SK-N-SH (cell line): ENCODE results near the gene CACNG3. TPM values are rescaled to one million over a fixed set of nuclear protein-coding genes. Genes with fewer than 3 reads are reported as not detected.

Experiments
- CTCF ChIA-PET: fragments of 300-600, 350-600 bp; formaldehyde crosslinking; extraction: SDS; loops from one replicate; lab custom pipeline; 2021; lab: Yijun Ruan, JAX
- POLR2A ChIA-PET: fragments of 350-600 bp; sonication (Branson Sonifier 250); formaldehyde crosslinking; extraction: SDS; loops from one replicate; lab custom pipeline; 2020; ENCODE audit warnings: antibody characterized with exemption, inconsistent platforms; lab: Yijun Ruan, JAX
- DNase-seq: peaks from one replicate; pipeline ENCODE4 v3.0.0; 2012
- H2AFZ ChIP-seq: fragments of 200-600 bp; sonication (generic); 2 replicates; pipeline ENCODE4 v1.8.1; 2016; ENCODE audit warnings: antibody characterized with exemption, mild to moderate bottlenecking, low read depth
- H3F3A ChIP-seq: fragments of 200-600 bp; sonication (generic); replicated peaks from 2 replicates; pipeline ENCODE3; 2016; ENCODE audit warnings: antibody characterized with exemption, mild to moderate bottlenecking; ENCODE audit not compliant: insufficient read depth
- H3K27ac ChIP-seq, 2 experiments: fragments of 200-500 bp in 1 of 2; fragments of 200-600 bp in 1 of 2; sonication (Bioruptor generic) in 1 of 2; sonication (generic), shearing (Covaris generic) in 1 of 2; 2 replicates each; pipeline versions ENCODE4 v1.5.1 to v1.6.1; 2014 to 2016; ENCODE audit warnings: low read depth in 2 of 2, inconsistent platforms in 1 of 2, low read length in 1 of 2, mild to moderate bottlenecking in 1 of 2, mixed read lengths in 1 of 2
- H3K27me3 ChIP-seq: fragments of 200-600 bp; sonication (generic), shearing (Covaris generic); 2 replicates; pipeline ENCODE4 v1.6.1; 2016; ENCODE audit warnings: mixed run types; ENCODE audit not compliant: insufficient read depth
- H3K36me3 ChIP-seq, 2 experiments: fragments of 200-500 bp in 1 of 2; fragments of 200-600 bp in 1 of 2; sonication (Bioruptor generic) in 1 of 2; sonication (generic) in 1 of 2; replicated peaks in 1 of 2; 2 replicates each; pipeline versions ENCODE3 to v1.5.1; 2014 to 2016; ENCODE audit warnings: low read length in 1 of 2, mild to moderate bottlenecking in 1 of 2; ENCODE audit not compliant: insufficient read depth in 2 of 2, control insufficient read depth in 1 of 2
- H3K4me1 ChIP-seq, 2 experiments: fragments of 200-500 bp in 1 of 2; fragments of 200-600 bp in 1 of 2; sonication (Bioruptor generic) in 1 of 2; sonication (generic), shearing (Covaris generic) in 1 of 2; 2 replicates each; pipeline versions ENCODE4 v1.5.1 to v1.6.1; 2014 to 2016; ENCODE audit warnings: low read depth in 1 of 2, low read length in 1 of 2, mixed run types in 1 of 2; ENCODE audit not compliant: insufficient read depth in 2 of 2, control insufficient read depth in 1 of 2
- H3K4me2 ChIP-seq: fragments of 200-600 bp; sonication (generic), shearing (Covaris generic); 2 replicates; pipeline ENCODE4 v1.6.1; 2017; ENCODE audit warnings: mixed run types
- H3K4me3 ChIP-seq, 2 experiments: fragments of 200-500 bp in 1 of 2; fragments of 200-600 bp in 1 of 2; sonication (Bioruptor generic) in 1 of 2; sonication (generic), shearing (Covaris generic) in 1 of 2; 2 replicates each; pipeline versions ENCODE4 v1.5.1 to v1.8.1; 2014 to 2016; ENCODE audit warnings: low read depth in 2 of 2, inconsistent platforms in 1 of 2, low read length in 1 of 2, mild to moderate bottlenecking in 1 of 2, mixed read lengths in 1 of 2, moderate library complexity in 1 of 2
- H3K79me2 ChIP-seq: fragments of 200-600 bp; sonication (generic); 2 replicates; pipeline ENCODE4 v1.8.1; 2017; ENCODE audit warnings: mild to moderate bottlenecking; ENCODE audit not compliant: insufficient read depth
- H3K9ac ChIP-seq: fragments of 200-600 bp; sonication (generic); 2 replicates; pipeline ENCODE4 v1.6.1; 2017; ENCODE audit warnings: mixed run types
- H3K9me2 ChIP-seq: fragments of 200-600 bp; sonication (generic); 2 replicates; pipeline ENCODE4 v1.6.1; 2017; ENCODE audit warnings: mixed run types
- H3K9me3 ChIP-seq: fragments of 200-600 bp; sonication (generic); 2 replicates; pipeline ENCODE4 v1.6.1; 2017; ENCODE audit warnings: mixed run types, mild to moderate bottlenecking, moderate library complexity
- H4K20me1 ChIP-seq: fragments of 200-600 bp; sonication (generic); 2 replicates; pipeline ENCODE4 v1.6.1; 2017; ENCODE audit warnings: mild to moderate bottlenecking, mixed run types; ENCODE audit not compliant: insufficient read depth
- FOSL2 ChIP-seq: IDR thresholded peaks from 2 replicates; pipeline ENCODE4 v1.4.0; 2012; ENCODE audit warnings: low read depth, mild to moderate bottlenecking, moderate library complexity, borderline replicate concordance
- FOXM1 ChIP-seq: IDR thresholded peaks from 2 replicates; pipeline ENCODE4 v1.4.0; 2012; ENCODE audit warnings: low read depth, mild to moderate bottlenecking
- GABPA ChIP-seq: IDR thresholded peaks from 2 replicates; pipeline ENCODE4 v1.4.0; 2012; ENCODE audit warnings: low read depth, mild to moderate bottlenecking
- NFIC ChIP-seq: IDR thresholded peaks from 2 replicates; pipeline ENCODE4 v1.4.0; 2012; ENCODE audit warnings: borderline replicate concordance
- RFX5 ChIP-seq: IDR thresholded peaks from 2 replicates; pipeline ENCODE4 v1.6.1; 2012; ENCODE audit warnings: mild to moderate bottlenecking, improper control_type of control experiment, low read length
- RXRA ChIP-seq: IDR thresholded peaks from 2 replicates; pipeline ENCODE4 v1.4.0; 2012; ENCODE audit warnings: low read depth, mild to moderate bottlenecking, borderline replicate concordance
- TEAD4 ChIP-seq: IDR thresholded peaks from 2 replicates; pipeline ENCODE4 v1.4.0; 2012; ENCODE audit warnings: mild to moderate bottlenecking, borderline replicate concordance; ENCODE audit not compliant: insufficient read depth
- YY1 ChIP-seq: IDR thresholded peaks from 2 replicates; pipeline ENCODE4 v1.4.0; 2012; ENCODE audit warnings: low read depth, mild to moderate bottlenecking
- WGBS: methylation state at CpG from one replicate; pipeline ENCODE4 v1.1.6; 2017; ENCODE audit warnings: low lambda C conversion rate; 5-methylcytosine and 5-hydroxymethylcytosine counted together
- polyA plus RNA-seq, 3 experiments: library from polyadenylated mRNA; depleted of rRNA; stranded (reverse); fragments of >200 nt; gene quantifications; 2 replicates each; pipeline ENCODE4 v1.2.3, GENCODE V29; 2012
- TF ChIP-seq, protein P1 (sequence below): IDR thresholded peaks from 2 replicates; pipeline ENCODE4 v1.4.0; 2012; ENCODE audit warnings: low read depth, borderline replicate concordance
- TF ChIP-seq, protein P2 (sequence below): IDR thresholded peaks from 2 replicates; pipeline ENCODE4 v1.4.0; 2012; ENCODE audit warnings: low read depth
- TF ChIP-seq, protein P3 (sequence below): IDR thresholded peaks from 2 replicates; pipeline ENCODE4 v1.6.1; 2012; ENCODE audit warnings: mild to moderate bottlenecking, low read depth, low read length, moderate library complexity

Gene CACNG3
- polyA plus RNA-seq, 1 of the 3 experiments (the other 2 are of a cell fraction), result not detected

DNA sequence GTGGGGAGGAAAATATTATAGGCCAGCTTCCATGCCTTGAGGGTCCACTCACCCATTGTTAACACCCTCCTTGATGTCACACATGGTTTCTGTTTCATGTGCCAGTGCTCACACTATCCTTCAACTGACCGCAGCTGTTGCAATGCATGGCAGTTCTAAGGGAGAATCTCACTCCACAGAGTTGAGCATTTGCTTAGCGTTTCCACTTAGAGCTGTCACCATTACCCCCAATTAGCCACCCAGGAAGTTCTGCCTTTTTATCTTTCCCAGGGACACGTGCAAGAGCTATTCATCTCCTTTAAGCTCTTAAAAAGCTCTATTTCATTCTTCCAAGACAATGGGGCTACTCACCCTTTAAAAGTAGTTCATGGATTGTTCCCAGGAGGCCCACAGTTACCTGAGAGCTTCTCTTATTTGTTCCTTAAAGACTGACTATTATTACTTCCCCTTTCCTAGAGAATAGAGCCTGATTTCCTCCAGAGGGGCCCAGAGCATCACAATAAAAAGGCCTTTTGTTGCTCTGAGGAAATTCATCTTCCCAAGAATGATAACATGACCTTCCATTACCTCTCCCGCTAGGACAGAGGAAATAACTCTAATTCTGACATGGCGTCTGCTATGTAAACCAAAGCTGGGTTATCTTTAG lies 126.8 kb downstream of the CACNG3 start:
- no peaks in the 10 kb centered on the region for H3K27me3 ChIP-seq
- no peaks in the 10 kb centered on the region for H4K20me1 ChIP-seq
- DNase-seq, result no peak
- WGBS, result 27% methylated on average over 5 of the region's 5 CpGs
- POLR2A ChIA-PET, result no interaction called here
- H3K9ac ChIP-seq, result no peak overlapping the region
- H3K9me3 ChIP-seq, result no peaks in the 10 kb centered on the region
- H3K9me2 ChIP-seq, result no peaks in the 10 kb centered on the region
- no peaks in the 10 kb centered on the region for H3F3A ChIP-seq
- H2AFZ ChIP-seq, result no peak overlapping the region
- H3K27ac ChIP-seq, result no peak overlapping the region
- TF ChIP-seq, protein P1, sequence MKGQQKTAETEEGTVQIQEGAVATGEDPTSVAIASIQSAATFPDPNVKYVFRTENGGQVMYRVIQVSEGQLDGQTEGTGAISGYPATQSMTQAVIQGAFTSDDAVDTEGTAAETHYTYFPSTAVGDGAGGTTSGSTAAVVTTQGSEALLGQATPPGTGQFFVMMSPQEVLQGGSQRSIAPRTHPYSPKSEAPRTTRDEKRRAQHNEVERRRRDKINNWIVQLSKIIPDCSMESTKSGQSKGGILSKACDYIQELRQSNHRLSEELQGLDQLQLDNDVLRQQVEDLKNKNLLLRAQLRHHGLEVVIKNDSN, result no peak
- H3K79me2 ChIP-seq, result no peaks in the 10 kb centered on the region
- no peak overlapping the region for H3K4me3 ChIP-seq
- H3K4me2 ChIP-seq, result no peak overlapping the region
- H3K4me1 ChIP-seq, result no peaks in the 10 kb centered on the region
- CTCF ChIA-PET, result no interaction called here
- no peaks in the 10 kb centered on the region for H3K36me3 ChIP-seq

DNA sequence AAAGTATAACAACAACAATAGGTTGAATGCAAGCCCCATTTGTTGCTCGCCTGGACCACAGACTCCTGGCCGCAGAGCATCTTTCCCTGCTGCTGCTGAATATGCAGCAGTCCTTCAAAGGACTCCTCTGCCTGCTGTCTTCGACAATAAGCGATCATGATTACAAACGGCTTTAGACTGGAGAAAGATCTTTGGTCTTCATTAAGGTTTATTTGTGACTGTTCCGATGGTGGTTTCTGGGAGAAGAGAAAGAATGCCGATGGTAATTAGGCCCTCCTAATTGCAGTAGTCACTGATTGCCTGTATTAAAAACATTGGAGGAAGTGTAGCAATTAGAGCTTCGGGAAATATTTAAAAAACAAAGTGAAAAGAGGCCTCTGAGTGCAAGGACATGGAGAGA lies 138.2 kb downstream of the CACNG3 start:
- no peak for DNase-seq
- no peaks in the 10 kb centered on the region for H3K79me2 ChIP-seq
- no peaks in the 10 kb centered on the region for H4K20me1 ChIP-seq
- no peaks in the 10 kb centered on the region for H3K27me3 ChIP-seq
- no peaks in the 10 kb centered on the region for H3K9me3 ChIP-seq
- H3K27ac ChIP-seq, result no peak overlapping the region
- no peaks in the 10 kb centered on the region for H3K36me3 ChIP-seq
- ChIA-PET POLR2A (no interaction called here), CTCF (interaction anchor here (1.1 kb wide), 1 partner anchor 349 kb away, joined by 3 read pairs; no protein-coding TSS in a partner anchor)
- WGBS, result 27% methylated on average over 8 of the region's 8 CpGs
- H3F3A ChIP-seq, result no peaks in the 10 kb centered on the region
- H3K4me2 ChIP-seq, result no peak overlapping the region
- TF ChIP-seq FOXM1 (no peak), NFIC (no peak), FOSL2 (no peak), GABPA (no peak), YY1 (no peak), RFX5 (no peak), RXRA (no peak), TEAD4 (no peak)
- TF ChIP-seq, protein P2, sequence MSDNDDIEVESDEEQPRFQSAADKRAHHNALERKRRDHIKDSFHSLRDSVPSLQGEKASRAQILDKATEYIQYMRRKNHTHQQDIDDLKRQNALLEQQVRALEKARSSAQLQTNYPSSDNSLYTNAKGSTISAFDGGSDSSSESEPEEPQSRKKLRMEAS, result no peak
- TF ChIP-seq, protein P3, sequence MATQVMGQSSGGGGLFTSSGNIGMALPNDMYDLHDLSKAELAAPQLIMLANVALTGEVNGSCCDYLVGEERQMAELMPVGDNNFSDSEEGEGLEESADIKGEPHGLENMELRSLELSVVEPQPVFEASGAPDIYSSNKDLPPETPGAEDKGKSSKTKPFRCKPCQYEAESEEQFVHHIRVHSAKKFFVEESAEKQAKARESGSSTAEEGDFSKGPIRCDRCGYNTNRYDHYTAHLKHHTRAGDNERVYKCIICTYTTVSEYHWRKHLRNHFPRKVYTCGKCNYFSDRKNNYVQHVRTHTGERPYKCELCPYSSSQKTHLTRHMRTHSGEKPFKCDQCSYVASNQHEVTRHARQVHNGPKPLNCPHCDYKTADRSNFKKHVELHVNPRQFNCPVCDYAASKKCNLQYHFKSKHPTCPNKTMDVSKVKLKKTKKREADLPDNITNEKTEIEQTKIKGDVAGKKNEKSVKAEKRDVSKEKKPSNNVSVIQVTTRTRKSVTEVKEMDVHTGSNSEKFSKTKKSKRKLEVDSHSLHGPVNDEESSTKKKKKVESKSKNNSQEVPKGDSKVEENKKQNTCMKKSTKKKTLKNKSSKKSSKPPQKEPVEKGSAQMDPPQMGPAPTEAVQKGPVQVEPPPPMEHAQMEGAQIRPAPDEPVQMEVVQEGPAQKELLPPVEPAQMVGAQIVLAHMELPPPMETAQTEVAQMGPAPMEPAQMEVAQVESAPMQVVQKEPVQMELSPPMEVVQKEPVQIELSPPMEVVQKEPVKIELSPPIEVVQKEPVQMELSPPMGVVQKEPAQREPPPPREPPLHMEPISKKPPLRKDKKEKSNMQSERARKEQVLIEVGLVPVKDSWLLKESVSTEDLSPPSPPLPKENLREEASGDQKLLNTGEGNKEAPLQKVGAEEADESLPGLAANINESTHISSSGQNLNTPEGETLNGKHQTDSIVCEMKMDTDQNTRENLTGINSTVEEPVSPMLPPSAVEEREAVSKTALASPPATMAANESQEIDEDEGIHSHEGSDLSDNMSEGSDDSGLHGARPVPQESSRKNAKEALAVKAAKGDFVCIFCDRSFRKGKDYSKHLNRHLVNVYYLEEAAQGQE, result no peak
- H2AFZ ChIP-seq, result no peak overlapping the region
- H3K4me3 ChIP-seq, result no peak overlapping the region
- H3K9ac ChIP-seq, result no peak overlapping the region
- no peaks in the 10 kb centered on the region for H3K4me1 ChIP-seq
- no peaks in the 10 kb centered on the region for H3K9me2 ChIP-seq
